ENCODE measurements around the gene BET1L.

DNA sequence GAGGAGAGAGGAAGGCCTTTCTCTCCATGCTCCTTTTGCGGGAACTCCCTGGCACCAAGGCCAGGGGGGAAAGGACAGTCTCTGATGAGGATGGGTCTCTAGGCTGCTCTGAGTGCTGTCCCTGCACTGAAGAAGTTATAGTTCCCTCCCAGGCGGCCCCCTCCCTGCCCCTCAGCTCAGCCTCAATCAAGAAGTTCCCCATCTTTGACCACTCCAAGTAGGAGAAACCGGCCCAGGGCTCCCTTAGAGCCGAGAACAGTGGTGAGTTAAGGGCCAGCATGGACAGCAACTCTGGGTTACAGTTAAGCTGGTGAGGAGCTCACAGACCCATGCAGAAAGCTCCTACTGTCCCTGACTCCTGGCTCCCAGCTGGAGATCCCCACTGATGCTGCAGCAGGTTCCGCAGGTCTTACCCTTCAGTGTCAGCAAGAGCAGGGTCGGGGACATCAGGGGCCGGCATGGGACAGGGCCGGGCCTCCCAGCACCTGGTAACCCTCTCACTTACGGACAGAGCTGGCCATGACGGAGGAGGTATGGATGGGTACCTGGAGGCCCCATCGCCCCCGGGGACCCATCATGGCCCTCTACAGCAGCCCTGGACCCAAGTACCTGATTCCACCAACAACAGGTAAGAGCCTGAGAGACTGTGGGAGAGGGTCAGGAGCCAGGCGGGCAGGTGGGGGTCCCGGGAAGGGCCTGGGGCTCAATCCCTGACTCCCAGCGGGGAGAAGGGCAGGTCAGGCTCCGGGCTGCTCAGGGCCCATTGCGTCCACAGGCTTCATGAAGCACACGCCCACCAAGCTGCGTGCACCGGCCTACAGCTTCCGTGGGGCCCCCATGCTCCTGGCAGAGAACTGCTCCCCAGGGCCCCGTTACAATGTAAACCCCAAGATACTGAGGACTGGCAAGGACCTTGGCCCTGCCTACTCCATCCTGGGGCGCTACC is 10.1 kb downstream of the BET1L start:
- TF ChIP-seq EZH2 (IDR thresholded peaks at IDR 0.05; ENCODE audit: insufficient read depth, low read length) = no peak
- no peak for TF ChIP-seq CTCF (IDR thresholded peaks at IDR 0.05; ENCODE audit: insufficient read depth, low read depth, low read length)

Measured in astrocyte (in vitro differentiated cells and primary cell).